Activated CD8-positive, alpha-beta memory T cell treated with anti-CD3 and anti-CD28 coated beads for 1 hour (primary cell): ENCODE measurements around the gene RTF2.
"Not testable (repeated sequence)": the region's sequence is repeated elsewhere in the genome, so short reads cannot be mapped to it uniquely, and the experiment has no call there.

ENCODE experiments used
- DNase-seq, 2 donors: peaks; one replicate each; pipeline ENCODE4 v3.0.0-alpha.2; 2020; ENCODE audit warnings: low read depth in 1 of 2; ENCODE audit errors: extremely low read depth in 1 of 2

The RTF2 gene

DNA sequence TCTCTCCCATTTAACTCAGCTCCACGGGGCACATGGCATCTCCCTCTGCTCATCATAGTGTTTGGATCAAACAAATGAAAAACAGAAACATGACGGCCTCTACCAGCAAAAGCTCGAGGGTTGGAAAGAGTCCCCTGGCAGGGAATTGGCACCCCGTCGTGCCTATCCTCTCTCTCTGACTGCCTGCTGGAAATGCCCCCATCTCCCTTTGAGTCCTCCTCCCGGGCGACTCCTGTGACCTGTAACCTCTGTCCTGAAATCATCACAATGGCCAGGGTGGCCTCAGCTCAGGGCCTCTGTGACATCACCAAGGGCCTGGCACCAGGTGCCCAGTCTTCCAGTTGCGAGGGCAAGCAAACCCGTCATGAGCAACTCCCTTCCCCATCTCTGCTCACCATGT is 64.5 kb downstream of the RTF2 start, which contains the start of gene FAM209B:
FAM209B (plus strand) TSS at position 301 of the 400 bp plus-strand sequence; CDS start at position 397, 96 bp downstream.
- not testable (repeated sequence) for DNase-seq

DNA sequence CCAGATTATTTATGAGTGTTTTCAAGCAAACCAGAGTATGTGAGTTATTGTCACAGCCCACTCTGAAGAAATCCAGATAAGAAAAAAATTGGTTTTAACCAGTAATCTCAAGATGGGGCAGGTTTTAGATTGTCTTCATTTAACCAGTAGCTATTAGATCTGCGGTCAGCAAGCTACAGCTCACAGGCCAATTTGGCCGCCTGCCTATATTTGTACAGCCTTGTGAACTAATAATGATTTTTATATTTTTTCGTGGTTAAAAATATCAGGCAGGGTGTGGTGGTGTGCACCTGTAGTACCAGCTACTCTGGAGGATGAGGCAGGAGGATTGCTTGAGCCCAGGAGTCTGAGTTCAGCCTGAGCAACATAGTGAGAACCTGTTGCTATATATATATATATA is 69.6 kb downstream of the RTF2 start:
- no peak for DNase-seq

DNA sequence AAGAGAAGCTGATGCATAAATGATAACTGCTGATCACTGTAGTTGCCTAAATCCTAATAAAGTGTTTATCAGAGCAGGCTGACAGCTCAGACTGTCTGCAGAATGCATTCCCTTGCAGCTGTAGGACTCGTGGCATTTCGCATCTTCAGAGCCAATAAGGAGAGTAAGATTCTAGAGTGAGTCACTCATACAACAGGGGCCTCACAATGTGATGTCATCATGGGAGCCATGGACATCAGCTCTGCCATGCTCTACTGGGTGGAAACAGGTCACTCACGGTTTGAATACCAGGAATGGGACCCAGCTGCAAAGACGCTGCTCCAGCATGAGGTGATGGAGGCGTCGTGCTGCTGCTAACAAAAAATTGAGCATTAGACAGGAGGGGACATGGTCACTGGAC is 72.0 kb downstream of the RTF2 start:
- no peak for DNase-seq

DNA sequence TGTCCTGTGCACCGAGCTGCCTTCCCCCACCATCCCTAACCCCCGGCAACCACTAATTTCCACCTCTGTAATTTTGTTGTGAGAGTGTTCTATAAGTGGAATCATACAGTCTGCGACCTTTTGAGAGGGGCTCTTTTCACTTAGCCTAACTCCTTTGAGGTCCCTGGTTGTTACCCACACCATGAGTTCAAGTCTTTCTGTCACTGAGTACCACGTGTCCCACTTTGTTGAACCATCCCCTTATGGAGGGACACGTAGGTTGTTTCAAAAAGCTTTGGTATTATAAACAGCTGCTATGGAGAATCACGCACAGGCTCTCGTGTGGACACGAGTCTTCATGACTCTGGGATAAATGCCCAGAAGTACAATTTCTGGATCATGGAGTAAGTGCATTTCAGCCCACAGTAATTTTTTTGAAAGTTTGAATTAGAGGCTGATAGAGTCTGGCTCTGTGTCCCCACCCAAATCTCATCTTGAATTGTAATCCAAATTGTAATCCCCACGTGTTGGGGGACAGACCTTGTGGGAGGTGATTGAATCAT is 74.1 kb downstream of the RTF2 start:
- no peak for DNase-seq

DNA sequence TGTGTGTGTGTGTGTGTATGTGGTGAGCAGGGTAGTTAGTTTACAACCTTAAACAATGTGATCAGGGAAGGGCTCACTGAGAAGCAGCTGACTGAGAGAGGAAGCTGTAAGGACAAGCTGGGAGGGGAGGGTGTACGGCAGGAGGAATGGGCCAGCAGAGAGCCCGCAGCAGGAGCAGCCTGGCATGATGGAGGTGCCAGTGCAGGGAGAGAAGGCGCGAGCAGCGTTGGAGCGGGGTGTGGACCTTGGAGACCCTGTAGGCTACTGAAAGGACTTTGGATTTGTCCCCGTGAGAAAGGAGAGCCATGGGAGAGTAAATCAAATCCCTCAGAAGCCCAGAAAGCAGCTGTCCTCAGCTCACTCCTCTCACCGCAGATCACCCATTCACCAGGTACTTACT is 83.1 kb downstream of the RTF2 start:
- DNase-seq = no peak

DNA sequence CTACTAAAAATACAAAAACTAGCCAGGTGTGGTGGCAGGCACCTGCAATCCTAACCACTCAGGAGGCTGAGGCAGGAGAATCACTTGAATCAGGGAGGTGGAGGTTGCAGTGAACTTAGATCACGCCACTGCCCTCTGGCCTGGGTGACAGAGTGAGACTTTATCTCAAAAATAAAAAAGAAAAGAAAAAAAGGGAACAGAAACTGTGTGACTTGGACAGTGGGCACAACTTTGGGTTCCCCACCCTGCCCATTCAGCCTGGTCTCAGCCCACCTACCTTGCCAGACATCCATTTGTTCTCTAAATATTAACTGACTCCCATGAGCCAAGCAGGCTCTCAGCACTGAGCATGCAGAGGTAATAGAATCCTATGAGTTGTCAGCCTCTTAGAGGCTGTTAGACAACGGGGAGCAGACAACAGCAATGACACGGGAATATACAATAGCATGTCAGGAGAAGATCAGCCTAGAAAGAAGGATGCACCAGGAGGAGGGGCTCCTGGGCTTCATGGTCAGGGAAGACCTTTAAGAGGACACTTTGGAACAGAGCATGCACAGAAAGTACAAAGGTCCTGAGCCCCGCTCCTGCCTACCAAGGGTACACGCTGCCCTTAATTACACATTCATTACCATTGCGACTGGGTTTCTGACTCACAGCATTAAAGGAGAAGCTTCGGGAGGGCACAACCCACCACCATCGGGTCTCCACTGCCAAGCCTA is 84.6 kb downstream of the RTF2 start:
- no peak for DNase-seq

DNA sequence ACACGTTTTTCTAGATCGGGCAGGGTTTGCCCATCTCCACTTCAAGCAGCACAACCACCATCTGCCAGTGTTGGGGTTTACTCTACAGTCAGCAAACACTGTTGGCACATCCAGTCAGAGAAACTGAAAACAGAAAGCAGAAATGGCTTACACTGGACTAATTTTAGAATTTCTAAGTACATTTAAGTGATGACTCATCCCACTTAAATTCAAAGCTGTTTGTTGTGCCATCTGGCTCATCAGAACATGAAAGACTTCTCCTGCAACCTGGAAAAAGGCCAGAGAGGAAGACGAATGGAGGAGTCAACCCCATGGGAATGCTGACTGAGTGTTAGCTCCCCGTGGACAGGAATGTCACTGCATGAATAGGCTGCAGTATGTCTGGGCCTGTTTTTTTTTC is 86.4 kb downstream of the RTF2 start:
- DNase-seq = no peak

DNA sequence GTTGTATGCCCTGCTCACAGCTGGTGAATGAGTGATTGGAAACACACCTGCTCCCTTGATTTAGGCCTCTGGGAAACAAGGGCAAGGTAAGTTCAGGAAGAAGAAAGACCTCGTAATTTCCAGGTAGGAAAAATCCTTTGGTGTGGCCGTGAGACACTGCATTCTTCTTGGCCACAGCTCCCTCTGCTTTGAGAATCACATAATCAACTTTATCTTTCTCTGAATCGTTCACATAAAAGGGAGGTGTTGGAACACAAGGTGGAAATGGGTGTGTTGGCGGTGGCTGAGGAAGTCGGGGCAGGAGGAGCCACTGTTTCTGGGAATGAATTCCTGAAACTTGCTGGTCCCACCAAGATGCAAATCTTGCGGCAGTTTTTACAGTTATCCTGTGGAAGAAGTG is 90.5 kb downstream of the RTF2 start:
- DNase-seq = no peak

DNA sequence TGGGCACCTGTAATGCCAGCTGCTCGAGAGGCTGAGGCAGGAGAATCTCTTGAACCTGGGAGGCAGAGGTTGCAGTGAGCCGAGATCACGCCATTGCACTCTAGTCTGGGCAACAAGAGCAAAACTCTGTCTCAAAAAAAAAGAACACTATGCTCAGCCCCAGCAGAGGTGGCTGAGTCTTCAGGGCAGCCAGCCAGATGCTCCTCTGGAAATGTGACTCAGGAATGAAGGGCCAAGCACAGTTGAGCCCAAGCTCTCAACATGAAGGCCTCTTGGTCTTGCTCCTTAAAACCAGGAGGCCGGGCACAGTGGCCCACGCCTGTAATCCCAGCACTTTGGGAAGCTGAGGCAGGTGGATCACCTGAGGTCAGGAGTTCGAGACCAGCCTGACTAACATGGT is 96.1 kb downstream of the RTF2 start:
- not testable (repeated sequence) for DNase-seq

DNA sequence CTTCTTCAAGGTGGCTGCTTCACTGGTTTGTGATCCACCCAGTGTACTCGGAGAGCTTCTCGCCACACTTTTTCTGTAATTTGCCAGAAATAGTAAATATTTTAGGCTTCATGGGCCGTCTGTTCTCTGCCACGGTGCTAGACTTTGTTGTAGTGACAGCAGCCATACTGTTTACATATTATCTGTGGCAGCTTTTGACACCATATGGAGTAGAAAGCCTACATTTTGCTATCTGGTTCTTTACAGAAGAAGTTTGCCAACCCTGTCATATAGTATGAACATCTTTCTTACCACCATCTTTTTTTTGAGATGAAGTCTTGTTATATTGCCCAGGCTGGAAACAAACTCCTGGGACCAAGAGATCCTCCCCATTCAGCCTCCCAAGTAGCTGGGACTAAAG is 97.1 kb downstream of the RTF2 start:
- DNase-seq = no peak

DNA sequence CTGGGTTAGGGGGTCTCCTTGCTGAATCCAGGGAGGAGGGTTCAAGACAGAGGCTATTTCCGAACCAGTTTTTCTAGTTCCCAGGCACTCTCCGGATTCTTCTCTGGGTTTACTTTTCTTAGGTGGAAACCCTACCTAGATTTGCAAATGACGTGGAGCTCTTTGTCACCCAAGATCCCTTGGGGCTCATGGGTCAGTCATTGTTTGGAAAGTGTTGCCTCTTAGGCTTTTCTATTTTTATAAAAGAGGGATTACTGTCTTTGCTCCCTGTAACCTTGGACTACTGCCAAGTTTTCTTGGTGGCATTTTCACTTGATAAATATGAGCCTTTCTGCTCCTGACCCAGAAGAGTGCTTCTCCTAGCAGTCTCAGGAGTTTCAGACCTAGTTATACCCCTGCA is 98.2 kb downstream of the RTF2 start:
- DNase-seq = no peak
